ENCODE results near the gene ACSL1. TPM values are rescaled to one million over a fixed set of nuclear protein-coding genes. Genes with fewer than 3 reads are reported as not detected.

ACSL1 gene, protein sequence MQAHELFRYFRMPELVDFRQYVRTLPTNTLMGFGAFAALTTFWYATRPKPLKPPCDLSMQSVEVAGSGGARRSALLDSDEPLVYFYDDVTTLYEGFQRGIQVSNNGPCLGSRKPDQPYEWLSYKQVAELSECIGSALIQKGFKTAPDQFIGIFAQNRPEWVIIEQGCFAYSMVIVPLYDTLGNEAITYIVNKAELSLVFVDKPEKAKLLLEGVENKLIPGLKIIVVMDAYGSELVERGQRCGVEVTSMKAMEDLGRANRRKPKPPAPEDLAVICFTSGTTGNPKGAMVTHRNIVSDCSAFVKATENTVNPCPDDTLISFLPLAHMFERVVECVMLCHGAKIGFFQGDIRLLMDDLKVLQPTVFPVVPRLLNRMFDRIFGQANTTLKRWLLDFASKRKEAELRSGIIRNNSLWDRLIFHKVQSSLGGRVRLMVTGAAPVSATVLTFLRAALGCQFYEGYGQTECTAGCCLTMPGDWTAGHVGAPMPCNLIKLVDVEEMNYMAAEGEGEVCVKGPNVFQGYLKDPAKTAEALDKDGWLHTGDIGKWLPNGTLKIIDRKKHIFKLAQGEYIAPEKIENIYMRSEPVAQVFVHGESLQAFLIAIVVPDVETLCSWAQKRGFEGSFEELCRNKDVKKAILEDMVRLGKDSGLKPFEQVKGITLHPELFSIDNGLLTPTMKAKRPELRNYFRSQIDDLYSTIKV
- 26.2 and 26.3 TPM in 2 replicates for total RNA-seq (ENCODE audit: low replicate concordance)

DNA sequence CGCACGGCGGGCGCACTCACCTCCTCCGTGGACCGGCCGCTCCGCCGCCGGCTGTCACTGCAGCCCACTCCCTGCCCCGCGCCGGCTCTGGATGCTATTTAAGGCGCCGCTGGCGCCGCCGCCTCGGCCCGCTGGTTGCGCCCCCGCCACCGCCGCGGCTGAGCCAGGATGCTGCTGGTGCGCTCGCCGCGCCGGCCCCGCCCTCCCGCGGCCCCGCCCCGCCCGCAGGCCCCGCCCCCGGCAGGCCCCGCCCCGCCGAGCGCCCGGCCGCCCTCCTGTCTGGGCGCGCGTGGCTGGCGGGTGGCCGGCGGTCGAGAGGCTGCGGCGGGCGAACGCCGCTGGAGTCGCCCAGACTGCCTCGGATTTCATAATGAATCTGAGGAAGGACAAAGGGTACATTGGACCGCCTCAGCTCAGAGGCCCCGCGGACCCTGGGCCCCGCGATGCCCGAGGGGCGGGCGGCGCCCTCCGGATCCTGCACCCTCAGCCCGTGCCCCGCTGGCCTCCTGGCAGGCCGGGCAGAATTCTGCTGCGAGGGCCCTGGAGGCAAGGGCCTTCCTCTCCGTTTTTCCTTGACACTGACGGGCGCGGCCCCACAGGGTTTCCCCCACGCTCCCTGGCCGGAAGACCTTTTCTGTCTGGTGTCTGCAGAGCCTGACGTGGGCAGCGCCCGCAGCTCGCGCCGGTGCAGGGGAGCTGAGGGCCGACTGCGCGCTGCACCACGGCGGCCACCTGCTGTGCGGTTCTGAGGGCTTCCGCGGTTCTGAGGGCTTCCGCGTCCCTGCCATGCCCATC lies at the start of gene ACSL1:
Gene ACSL1 (minus strand): TSS at position 73 of the 795 bp plus-strand sequence. CDS start 22,454 bp downstream, outside the sequence.
- H3K4me3 ChIP-seq (ENCODE audit: low read depth, low read length), result peak within 1 kb of the TSS; percentile 81
- DNase-seq (ENCODE audit: low read depth), result peak; percentile 63
- TF ChIP-seq, protein P1, sequence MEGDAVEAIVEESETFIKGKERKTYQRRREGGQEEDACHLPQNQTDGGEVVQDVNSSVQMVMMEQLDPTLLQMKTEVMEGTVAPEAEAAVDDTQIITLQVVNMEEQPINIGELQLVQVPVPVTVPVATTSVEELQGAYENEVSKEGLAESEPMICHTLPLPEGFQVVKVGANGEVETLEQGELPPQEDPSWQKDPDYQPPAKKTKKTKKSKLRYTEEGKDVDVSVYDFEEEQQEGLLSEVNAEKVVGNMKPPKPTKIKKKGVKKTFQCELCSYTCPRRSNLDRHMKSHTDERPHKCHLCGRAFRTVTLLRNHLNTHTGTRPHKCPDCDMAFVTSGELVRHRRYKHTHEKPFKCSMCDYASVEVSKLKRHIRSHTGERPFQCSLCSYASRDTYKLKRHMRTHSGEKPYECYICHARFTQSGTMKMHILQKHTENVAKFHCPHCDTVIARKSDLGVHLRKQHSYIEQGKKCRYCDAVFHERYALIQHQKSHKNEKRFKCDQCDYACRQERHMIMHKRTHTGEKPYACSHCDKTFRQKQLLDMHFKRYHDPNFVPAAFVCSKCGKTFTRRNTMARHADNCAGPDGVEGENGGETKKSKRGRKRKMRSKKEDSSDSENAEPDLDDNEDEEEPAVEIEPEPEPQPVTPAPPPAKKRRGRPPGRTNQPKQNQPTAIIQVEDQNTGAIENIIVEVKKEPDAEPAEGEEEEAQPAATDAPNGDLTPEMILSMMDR (IDR thresholded peaks at IDR 0.05; ENCODE audit: insufficient read depth, low read length), result no peak

DNA sequence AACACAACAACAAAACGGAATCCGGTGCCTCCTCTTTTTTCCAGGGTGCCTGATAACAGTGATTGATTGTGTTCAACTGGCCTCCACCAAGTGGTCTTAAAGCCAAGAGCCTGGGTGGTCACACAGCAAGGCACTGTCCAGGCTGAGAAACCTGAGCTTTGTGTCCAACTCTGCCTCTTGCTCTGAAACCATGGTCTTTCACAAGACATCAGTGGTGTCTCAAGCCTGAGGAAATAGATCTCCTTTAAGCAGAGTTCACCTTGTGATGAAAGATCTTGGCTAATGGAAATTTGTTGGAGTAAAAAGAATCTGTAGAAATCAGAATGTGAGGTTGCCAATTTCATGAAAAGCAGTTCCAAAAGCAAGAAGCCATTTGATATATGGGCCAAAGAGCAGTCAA lies 47.3 kb upstream of the ACSL1 start:
- peak; percentile 6 for DNase-seq (ENCODE audit: low read depth)
- H3K4me3 ChIP-seq (ENCODE audit: low read depth, low read length), result no peak overlapping the region
- TF ChIP-seq, protein P1 (IDR thresholded peaks at IDR 0.05; ENCODE audit: insufficient read depth, low read length), result no peak

DNA sequence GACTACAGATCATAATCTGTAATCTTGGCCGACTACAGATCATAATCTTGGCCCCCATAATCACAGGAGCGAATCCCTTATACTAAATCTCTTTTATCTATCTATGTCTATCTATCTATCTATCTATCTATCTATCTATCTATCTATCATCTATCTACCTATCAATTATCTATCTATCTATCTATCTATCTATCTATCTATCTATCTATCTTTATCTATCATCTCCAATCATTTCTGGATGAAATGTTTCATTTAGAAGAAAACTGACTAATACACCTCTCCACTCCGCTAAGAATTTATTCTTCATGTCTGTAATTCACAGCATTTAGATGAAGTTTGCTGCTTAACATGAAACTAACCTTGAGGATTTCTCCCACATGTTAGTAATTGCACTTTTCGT lies 45.0 kb upstream of the ACSL1 start:
- TF ChIP-seq, protein P1 (IDR thresholded peaks at IDR 0.05; ENCODE audit: insufficient read depth, low read length), result no peak
- DNase-seq (ENCODE audit: low read depth), result no peak
- no peak overlapping the region for H3K4me3 ChIP-seq (ENCODE audit: low read depth, low read length)

DNA sequence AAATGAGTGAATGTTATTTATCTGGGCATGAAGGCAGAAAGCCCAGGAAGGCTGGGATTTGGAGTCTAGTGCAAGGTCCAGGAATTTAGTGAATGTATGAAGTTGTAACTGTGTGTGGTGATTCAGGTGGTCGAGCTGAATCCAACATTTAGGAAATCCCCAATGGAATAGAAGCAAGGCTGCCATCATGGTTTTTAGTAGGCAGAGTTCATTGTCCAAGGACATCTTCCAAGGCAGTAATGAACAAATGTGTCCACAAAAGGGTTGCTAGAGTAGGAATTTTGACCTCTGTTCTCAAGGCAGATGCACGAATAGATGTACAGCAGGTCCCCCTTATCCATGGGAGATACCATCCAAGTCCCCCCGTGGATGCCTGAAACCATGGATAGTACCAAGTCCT lies 42.9 kb upstream of the ACSL1 start:
- DNase-seq (ENCODE audit: low read depth), result no peak
- TF ChIP-seq, protein P1 (IDR thresholded peaks at IDR 0.05; ENCODE audit: insufficient read depth, low read length), result no peak
- H3K4me3 ChIP-seq (ENCODE audit: low read depth, low read length), result no peak overlapping the region

DNA sequence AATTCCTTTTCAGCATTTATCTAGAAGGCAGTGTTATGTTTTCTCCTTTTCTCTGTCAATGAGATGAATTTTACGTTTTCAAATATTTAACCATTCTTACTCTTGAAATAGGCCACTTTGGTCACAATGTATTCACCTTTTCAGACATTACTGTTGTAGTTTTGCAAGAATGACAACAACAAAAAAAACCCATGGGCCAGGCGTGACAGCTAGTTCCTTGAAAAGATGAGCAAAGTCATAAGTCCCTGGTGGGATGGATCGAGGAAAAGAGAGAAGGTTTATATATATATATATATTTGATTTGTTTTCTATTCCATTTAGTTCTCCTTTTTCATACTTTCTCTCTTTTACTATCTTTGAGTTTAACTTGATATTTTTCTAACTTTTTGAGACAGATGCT lies 38.1 kb upstream of the ACSL1 start:
- H3K4me3 ChIP-seq (ENCODE audit: low read depth, low read length), result no peak overlapping the region
- no peak for DNase-seq (ENCODE audit: low read depth)
- TF ChIP-seq, protein P1 (IDR thresholded peaks at IDR 0.05; ENCODE audit: insufficient read depth, low read length), result no peak

DNA sequence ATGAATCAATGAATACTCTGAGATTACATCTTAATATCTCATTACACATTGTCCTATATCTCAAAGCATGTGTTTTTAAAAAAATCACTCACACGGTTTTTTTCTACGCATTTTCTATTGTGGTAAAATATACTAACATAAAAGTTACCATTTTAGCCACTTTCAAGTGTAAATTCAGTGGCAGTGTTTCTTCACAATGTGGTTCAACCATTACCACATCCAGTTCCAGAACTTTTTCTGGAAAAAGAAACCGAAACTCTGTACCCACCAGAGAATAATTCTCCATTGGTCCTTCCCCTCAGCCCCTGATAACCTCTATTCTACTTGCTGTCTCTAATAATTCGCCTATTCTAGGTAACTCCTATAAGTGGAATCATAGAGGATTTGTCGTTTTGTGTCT lies 35.3 kb upstream of the ACSL1 start:
- H3K4me3 ChIP-seq (ENCODE audit: low read depth, low read length), result no peak overlapping the region
- DNase-seq (ENCODE audit: low read depth), result no peak
- TF ChIP-seq, protein P1 (IDR thresholded peaks at IDR 0.05; ENCODE audit: insufficient read depth, low read length), result no peak

All from fibroblast of the aortic adventitia (primary cell).